Activated effector memory CD4-positive, alpha-beta T cell treated with Interleukin-2 at 50 U/mL for 16 hours (primary cell): ENCODE data around the gene DIO3.

Experiments used
- DNase-seq: peaks from one replicate; pipeline ENCODE4 v3.0.0-alpha.2; 2020

The DIO3 gene

GRCh38 chr14:101561145-101561896, at the start of gene DIO3:
DIO3 (plus strand) TSS chr14:101561495.
- no peak for DNase-seq

DNA sequence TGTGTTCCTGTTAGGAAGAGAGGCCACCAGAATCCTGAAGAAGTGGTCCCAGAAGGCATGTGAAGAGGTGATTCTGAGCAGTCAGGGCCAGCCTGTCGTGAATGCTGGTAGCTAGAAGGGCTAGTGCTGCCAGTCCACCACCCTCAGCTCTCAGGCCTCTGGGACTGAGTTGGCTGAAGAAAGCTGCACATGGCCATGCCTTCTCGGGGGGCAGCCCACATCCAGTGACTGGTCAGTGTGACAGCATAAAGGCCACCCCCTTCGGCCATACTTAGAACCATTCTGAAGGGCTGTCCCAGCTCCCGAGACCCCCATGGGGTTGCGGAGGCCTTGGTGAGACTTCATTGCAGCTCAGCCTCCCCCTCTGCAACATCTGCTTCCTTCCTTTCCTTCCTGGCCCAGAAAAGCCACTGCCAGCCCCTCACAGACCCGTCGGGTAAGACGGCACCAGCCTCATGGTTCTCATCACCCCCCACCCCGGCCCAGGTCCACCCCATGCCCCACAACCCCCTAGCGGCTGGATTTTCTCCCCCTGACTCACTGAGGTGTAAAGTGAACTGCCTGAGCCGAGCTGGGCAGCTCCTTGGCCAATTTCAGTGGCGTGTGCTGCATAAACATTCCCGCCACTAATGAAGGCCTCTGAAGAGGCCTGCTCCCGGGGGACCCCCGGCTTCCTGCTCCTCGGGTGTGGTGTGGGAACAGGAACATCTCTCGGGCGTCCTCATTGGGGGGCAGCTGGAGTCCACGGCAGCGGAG, 49.5 kb upstream of the DIO3 start:
- DNase-seq: no peak

GRCh38 chr14:101512376-101512695, 49.0 kb upstream of the DIO3 start:
- DNase-seq: no peak

GRCh38 chr14:101514136-101514535, 47.2 kb upstream of the DIO3 start:
- DNase-seq: no peak

DNA sequence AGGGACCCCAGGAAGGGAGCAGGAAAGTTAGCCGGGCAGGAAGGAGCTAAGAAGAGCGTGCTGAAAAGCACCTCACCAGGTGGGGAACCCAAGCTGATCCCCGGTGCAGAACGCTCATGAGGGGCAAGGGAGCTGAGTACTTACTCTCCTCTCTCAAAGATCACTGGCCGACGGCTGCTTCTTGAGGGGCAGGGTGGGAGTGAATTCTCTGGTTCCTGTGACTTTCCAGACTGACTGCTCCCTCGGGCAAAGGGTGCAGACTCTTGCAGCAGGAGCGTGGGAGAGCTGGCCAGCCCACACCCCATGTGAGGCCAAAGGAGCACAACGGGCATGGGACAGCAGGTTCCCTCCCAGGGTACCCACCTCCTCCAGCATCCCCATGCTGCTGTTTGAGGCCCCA, 44.9 kb upstream of the DIO3 start:
- DNase-seq: no peak

DNA sequence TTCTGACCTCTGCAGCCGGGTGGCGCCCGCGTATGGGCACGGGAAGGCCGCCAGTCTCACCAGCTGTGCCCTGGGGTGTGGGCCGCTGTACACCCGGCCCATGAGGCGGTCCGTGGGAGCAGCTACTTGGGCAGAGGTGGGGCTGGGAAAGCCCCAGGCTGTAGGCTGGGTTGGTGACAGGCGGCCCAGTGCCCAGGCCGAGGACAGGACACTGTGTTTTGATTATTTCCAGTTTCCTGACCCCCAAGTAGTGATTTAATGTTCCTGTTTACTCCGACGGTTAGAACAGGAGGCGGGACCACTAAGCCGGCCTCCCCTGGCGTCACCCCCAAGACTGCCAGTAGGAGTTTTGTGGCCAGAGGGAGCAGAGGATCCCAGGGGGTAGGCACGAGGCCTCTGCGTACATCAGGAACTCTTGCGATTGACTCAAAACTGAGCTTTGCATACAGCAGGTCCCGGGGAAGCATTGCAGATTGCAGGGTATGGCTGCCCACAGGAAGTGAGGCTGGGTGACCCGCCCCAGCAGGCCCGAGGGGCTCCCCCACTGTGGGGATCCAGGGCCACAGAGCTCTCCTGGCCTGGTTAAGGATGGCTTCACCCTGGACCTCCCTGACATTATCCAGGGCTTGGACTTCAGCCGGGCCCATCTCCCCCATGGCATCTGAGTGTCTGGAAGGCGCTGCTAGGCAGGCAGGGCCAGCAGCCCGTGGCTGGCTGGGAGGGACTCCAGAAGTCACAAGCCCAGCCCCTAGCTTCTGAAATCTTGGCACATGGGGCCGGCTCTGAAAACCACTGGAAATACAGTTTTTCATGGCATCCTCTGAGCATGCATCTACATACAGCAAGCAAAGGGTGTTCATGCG, 42.5 kb upstream of the DIO3 start:
- DNase-seq: no peak

DNA sequence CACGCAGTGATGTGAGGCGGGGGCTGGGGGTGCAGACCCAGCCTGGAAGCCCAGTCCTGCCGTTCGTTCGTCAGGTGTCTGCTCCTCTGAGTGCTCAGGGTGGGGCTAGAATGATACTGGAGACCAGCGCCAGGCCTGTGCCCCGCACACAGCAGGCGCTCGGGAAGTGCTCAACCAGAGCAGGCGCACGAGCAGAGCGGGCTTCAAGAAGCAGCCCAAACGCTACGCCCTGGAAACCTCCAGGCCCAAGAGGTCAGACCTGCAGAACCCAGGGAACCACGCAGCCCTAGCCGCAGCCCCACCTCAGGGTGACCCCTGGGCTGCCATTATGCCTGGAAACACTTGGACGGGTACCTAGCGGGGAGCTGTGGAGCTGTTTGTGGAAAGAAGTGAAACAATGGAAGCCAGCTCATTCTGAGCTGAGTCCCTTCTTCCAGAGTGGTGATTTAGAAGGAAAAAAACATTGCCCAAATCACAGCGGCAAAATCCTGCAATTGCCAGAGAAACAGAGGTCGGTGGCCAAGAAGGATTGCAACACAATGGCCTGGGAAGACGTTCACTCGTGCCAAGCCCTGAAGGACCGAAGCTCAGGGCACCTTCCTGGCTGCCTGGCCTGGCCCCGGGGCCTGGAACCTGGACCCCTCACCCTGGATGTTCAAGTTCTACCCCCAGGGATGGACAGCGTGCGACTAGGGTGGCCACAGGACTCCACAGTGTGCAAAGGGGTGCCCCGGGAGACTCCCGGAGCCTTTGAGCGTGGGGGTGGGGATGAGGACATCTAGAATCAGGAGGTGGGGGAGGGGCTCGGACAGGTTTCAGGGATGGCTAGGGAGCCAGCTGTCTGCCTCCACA, 40.4 kb upstream of the DIO3 start:
- DNase-seq: no peak

DNA sequence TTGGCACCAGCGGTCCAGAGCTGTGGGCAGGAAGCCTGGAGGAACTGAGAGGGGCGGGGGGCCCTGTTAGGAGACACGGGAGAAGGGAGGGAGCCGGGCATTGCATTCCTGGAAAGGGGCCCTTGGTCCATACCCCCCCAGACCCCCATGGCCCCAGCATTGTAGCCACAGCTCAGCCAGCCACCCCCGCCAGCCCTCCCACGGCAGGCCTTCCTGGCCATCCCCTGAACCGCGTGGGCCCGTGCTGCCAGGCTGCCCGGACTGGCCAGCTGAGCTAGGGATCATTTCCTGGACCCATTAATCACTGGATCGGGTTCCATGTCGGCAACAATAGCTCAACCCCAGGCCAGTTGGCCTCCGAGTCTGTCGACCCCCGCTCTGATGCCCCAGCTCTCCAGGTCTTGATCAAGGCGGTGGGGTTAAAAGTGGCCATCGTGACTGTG, 39.8 kb upstream of the DIO3 start:
- DNase-seq: no peak

DNA sequence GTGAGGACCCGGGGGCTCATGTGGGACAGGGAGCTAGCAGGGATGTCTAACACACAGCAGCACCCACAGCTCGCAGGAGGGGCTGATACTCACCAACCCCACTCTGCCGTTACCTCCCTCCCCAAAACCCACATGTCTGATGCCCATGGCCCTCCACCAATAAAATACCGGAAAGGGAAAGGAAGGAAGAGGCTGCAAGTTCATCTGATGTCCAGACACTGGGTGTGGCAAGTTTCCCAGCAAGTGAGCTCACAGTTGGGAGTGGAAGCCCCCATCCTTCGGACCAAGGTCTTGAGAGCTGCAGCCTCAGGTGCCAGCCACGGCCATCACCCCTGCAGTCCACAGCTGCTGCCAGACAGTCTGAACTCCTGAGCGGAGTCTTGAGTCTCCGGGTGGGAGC, 39.3 kb upstream of the DIO3 start:
- no peak for DNase-seq

- DNase-seq: no peak
Observed at GRCh38 chr14:101525640-101526527, 35.4 kb upstream of the DIO3 start.

DNA sequence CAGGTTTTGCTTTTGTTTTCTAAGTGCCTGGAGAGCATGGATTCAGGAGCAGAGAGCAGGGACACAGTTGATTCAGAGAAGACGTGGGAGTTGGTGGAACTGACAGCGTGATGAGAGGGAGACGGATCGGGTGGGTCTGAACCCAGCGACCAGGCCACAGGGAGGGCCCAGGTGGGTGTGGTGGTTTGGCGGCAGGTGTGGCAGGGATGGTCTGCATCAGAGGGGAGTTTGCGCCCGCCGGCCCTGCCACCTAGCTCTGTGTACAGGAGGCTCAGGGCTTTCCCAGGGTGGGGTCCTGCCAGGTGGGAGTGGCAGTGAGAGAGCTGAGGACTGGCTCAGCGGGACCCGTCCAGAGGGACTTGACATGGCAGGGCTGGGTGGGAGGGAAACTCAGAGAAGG, 33.3 kb upstream of the DIO3 start:
- no peak for DNase-seq

DNA sequence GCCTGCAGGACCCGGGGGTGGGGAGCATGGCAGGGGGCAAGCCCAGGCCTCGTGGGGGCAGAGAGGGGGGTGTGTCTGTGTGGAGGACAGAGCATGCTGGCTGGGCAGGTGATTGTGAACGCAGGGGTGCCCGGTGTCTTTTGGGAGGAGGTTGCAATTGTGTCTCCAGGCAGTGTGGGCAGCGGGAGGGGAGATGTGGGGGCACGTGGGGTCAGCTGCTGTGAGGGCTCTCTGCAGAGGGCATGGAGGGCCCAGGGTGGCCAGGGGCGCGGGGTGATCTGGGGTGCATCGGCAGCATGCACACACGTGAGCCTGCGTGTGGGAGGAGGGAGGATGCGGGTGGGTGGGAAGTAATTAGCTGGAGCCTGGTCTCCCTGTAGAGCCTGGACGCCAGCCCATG, 32.2 kb upstream of the DIO3 start:
- DNase-seq: no peak

DNA sequence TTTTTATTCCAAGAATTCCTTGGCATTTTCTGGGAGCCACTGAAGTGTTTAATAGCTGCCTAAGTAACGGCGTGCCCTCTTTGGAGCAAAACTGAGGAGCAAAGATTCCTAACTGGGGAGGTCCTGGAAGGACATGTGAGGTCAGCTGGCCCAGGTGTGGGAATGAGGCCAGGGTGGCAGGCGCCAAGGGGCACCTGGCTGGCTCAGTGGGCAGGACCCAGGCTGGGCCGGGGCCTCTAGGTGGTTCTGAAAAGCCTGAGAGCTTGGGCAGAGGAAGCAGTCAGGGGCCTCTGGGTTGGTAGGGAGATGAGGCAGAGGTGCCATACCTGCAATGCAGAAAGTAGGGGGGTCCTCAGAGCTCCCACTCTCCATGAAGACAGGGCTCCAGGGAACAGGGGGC, 27.1 kb upstream of the DIO3 start:
- no peak for DNase-seq

DNA sequence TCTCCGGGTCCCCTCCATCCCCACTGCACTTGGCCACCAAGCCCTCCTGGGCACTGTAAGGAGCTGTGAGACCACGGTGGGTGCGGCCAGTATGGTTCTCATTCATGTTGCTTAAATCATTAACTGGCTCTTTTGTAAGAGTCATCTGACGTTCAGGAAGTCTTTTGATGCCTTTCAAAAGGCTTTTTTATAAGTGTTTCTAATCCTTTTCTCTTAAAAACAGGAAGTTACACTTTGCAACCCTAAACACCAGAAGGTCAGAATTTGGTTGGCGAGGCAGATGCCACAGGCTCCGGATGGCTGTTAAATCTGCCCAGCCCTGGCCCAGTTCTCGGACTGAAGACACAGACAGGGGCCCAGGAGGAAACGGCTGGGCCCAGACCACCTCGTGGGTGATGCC, 26.1 kb upstream of the DIO3 start:
- DNase-seq: no peak

- DNase-seq: no peak
Observed at GRCh38 chr14:101535701-101536207, 25.5 kb upstream of the DIO3 start.

GRCh38 chr14:101537286-101537685, 24.0 kb upstream of the DIO3 start:
- no peak for DNase-seq

DNA sequence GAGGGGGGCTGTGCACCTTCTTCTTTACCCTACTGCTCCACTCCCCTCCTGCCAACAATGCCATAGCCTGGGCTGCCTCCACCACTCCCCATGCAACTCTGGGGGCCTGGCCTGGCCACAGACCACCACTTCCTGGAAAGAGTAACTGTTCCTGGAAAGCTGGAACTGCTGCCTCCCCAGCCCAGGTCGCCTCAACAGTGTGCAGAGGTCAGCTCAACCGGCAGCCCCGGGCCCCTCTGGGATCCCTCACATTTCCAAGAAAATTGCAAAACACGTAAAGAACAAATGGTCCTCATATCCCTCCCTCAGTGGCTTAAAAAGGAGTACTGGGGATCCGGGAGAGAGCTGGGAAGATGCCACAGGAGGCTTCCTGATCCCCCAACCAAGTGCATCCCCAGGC, 22.4 kb upstream of the DIO3 start:
- no peak for DNase-seq

DNA sequence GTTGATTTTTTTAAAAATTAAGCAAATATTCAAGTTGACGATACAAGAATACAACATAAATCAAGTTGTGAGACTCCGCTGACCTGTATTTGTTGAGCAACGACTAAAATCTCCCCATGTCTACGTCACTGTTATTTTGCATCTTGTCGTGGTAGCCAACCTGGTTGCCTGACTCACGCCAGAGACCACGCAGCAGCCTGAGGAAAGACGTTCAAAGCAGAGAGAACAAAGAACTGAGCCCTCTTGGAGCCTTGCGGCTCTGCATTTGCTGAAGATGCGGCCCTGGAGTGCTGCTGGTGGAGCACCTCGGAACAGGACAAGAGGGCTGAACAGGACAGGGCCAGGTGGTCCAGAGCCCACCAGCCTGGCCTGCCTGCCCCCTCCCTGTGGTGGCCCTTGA, 21.4 kb upstream of the DIO3 start:
- no peak for DNase-seq

DNA sequence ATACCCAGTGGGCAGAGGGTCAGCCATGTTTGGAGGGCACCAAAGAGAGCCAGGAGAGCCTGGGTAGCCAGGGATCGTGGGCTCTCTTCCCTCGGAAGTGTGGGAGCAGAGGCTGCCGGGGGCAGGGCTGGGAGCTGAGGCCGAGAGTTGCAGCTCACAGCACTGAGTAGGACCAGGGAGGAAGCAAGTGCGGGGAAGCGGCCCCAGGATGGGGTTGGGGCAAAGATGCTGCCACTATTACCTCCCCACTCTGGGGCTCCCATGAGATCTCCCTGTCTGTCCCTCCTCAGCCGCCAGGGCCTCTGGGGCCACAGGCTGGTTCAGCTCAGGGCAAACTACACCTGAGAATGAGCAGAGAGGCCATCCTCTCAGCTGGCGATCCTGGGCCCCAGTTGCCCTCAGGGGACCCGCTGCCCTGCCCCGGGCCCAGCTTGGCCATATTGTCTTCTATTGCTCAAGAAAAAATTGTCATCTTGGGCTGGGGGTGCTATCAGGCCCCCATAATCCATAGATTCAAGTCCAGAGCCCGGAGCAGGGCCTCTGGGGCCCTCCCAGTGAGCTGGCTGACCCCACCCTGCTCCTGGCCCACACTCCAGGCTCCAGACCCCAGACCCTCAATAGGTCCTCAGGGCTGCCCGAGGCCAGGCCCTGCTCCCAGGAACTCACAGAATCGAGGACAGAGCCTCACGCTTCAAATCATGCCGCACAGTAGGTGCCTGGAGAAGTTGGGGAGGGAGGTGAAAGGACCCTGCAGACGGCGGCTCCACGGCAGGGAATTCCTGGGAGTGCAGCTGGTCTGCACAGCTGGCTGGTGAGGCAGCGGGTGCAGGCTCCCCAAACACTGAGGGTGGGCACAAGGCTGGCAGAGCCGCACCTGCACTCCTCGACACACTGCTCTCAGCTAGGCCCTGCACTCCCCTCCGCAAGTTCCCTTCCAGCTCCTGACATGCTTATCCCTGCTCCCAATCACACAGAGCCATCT, 20.5 kb upstream of the DIO3 start:
- no peak for DNase-seq

DNA sequence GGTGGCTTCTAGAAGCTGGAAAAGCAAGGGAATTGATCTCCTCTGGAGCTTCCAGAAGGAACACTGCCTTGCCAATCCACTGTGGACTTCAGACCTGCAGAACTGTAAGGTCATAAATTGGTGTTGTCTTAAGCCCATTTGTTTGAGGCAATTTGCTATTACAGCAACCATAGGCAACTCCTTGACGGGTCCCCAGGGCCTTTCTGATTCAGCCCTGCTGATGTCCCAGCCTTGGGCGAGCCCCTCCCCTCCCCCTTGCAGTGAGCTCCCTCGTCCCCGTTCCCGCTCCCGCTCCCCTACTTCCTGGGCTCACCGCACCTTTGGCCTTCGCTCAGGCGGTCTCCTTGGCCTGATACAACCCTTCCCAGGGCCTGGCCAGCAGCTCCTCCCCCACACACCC, 18.9 kb upstream of the DIO3 start:
- DNase-seq: no peak
